ENCODE results near the gene NR1H3. TPM values are rescaled to one million over a fixed set of nuclear protein-coding genes. Genes with fewer than 3 reads are reported as not detected.

NR1H3 gene
- total RNA-seq, 2 donors from 2014 or later = 31.8 to 34.2 TPM

GRCh38 chr11:47299078-47299477 lies 41.3 kb downstream of the NR1H3 start:
- no peak for DNase-seq (ENCODE audit: low spot score)
- no peak overlapping the region for H3K27ac ChIP-seq
- peaks cover 0 to 23% of the 10 kb centered on the region in 2 donors for H3K36me3 ChIP-seq
- H3K4me1 ChIP-seq (replicated peaks) = no peaks in the 10 kb centered on the region
- H3K27me3 ChIP-seq (replicated peaks; ENCODE audit: insufficient read depth) = no peaks in the 10 kb centered on the region
- intact Hi-C loops (cut with DNase I) = no loop called here
- H3K9me3 ChIP-seq = no peaks in the 10 kb centered on the region
- H3K4me3 ChIP-seq = no peak overlapping the region
- 96% methylated on average over 3 of the region's 3 CpGs for WGBS
- TF ChIP-seq POLR2AphosphoS5 (IDR thresholded peaks at IDR 0.05) = no peak
- no peak for TF ChIP-seq CTCF (IDR thresholded peaks at IDR 0.05)
- no peak for TF ChIP-seq POLR2A (IDR thresholded peaks at IDR 0.05)

- intact Hi-C loops (cut with DNase I) = no loop called here
- peaks cover 5 to 12% of the 10 kb centered on the region in 2 donors for H3K36me3 ChIP-seq
These were observed 45.1 kb downstream of the NR1H3 start for GRCh38 chr11:47302853-47303252.

GRCh38 chr11:47305734-47306483 lies 48.1 kb downstream of the NR1H3 start:
- Histone ChIP-seq H3K4me1 (replicated peaks) (no peaks in the 10 kb centered on the region), H3K27me3 (replicated peaks; ENCODE audit: insufficient read depth) (no peaks in the 10 kb centered on the region), H3K36me3 (peaks cover 9 to 12% of the 10 kb centered on the region in 2 donors), H3K9me3 (no peaks in the 10 kb centered on the region), H3K27ac (no peak overlapping the region), H3K4me3 (no peak overlapping the region)
- 78% methylated on average over 3 of the region's 3 CpGs for WGBS
- TF ChIP-seq CTCF (IDR thresholded peaks at IDR 0.05) (no peak), POLR2A (IDR thresholded peaks at IDR 0.05) (no peak), POLR2AphosphoS5 (IDR thresholded peaks at IDR 0.05) (no peak)
- intact Hi-C loops (cut with DNase I) = no loop called here
- peak; percentile 35 for DNase-seq (ENCODE audit: low spot score)

More at GRCh38 chr11:47302853-47303252, 45.1 kb downstream of the NR1H3 start:
- no peaks in the 10 kb centered on the region for H3K4me1 ChIP-seq (replicated peaks)
- no peaks in the 10 kb centered on the region for H3K9me3 ChIP-seq
- TF ChIP-seq POLR2AphosphoS5 (IDR thresholded peaks at IDR 0.05) (no peak), POLR2A (IDR thresholded peaks at IDR 0.05) (no peak), CTCF (IDR thresholded peaks at IDR 0.05) (no peak)
- H3K27me3 ChIP-seq (replicated peaks; ENCODE audit: insufficient read depth) = no peaks in the 10 kb centered on the region
- no peak overlapping the region for H3K4me3 ChIP-seq
- no peak for DNase-seq (ENCODE audit: low spot score)
- 97% methylated on average over 1 of the region's 1 CpG for WGBS
- no peak overlapping the region for H3K27ac ChIP-seq

GRCh38 chr11:47306484-47306844 lies 48.7 kb downstream of the NR1H3 start:
- TF ChIP-seq POLR2AphosphoS5 (IDR thresholded peaks at IDR 0.05) (no peak), POLR2A (IDR thresholded peaks at IDR 0.05) (no peak), CTCF (IDR thresholded peaks at IDR 0.05) (no peak)
- no peaks in the 10 kb centered on the region for H3K9me3 ChIP-seq
- no peak overlapping the region for H3K27ac ChIP-seq
- peaks cover 9 to 16% of the 10 kb centered on the region in 2 donors for H3K36me3 ChIP-seq
- 95% methylated on average over 1 of the region's 1 CpG for WGBS
- H3K4me1 ChIP-seq (replicated peaks) = no peaks in the 10 kb centered on the region
- DNase-seq (ENCODE audit: low spot score) = no peak
- H3K4me3 ChIP-seq = no peak overlapping the region
- H3K27me3 ChIP-seq (replicated peaks; ENCODE audit: insufficient read depth) = no peaks in the 10 kb centered on the region
- intact Hi-C loops (cut with DNase I) = no loop called here
